OCI-LY7 (cell line): ENCODE results near the gene RO60. TPM values are rescaled to one million over a fixed set of nuclear protein-coding genes. Genes with fewer than 3 reads are reported as not detected.
"Not testable (repeated sequence)": the region's sequence is repeated elsewhere in the genome, so short reads cannot be mapped to it uniquely, and the experiment has no call there.

ENCODE experiments used
- BruUV-seq: library from RNA; stranded (reverse); fragments of 400-500 nt; replicated peaks from 2 replicates; lab custom pipeline; 2021; lab: Mats Ljungman, UMichigan
- CTCF ChIA-PET: fragments of 300-600 bp; sonication (Branson Sonifier 250); formaldehyde crosslinking; loops from one replicate; lab custom pipeline; 2022; ENCODE audit warnings: antibody characterized with exemption; ENCODE audit not compliant: unreplicated experiment; lab: Charles Lee
- POLR2A ChIA-PET: fragments of 300-600 bp; sonication (Branson Sonifier 250); formaldehyde crosslinking; loops from one replicate; lab custom pipeline; 2022; ENCODE audit warnings: antibody characterized with exemption; lab: Charles Lee
- DNase-seq: peaks from one replicate; pipeline ENCODE4 v3.0.0-alpha.2; 2015; ENCODE audit warnings: low spot score
- H2AFZ ChIP-seq: fragments of 200-600 bp; sonication (generic), shearing (Covaris generic); 2 replicates; pipeline ENCODE4 v1.6.1; 2014; ENCODE audit warnings: mild to moderate bottlenecking, antibody characterized with exemption, low read length, moderate library complexity
- H3K27ac ChIP-seq: fragments of 200-600 bp; sonication (generic); 2 replicates; pipeline ENCODE4 v1.5.1; 2014; ENCODE audit warnings: mixed run types, low read depth, mild to moderate bottlenecking, moderate library complexity, low read length, inconsistent platforms; ENCODE audit not compliant: poor library complexity, severe bottlenecking
- H3K36me3 ChIP-seq: fragments of 200-600 bp; sonication (generic); 2 replicates; pipeline ENCODE4 v1.6.1; 2014; ENCODE audit warnings: mild to moderate bottlenecking, antibody characterized with exemption, low read length, moderate library complexity, mixed read lengths; ENCODE audit not compliant: insufficient read depth
- H3K4me1 ChIP-seq: fragments of 200-600 bp; sonication (generic); 2 replicates; pipeline ENCODE4 v1.5.1; 2014; ENCODE audit warnings: mild to moderate bottlenecking, low read length; ENCODE audit not compliant: insufficient read depth, poor library complexity, severe bottlenecking
- H3K4me2 ChIP-seq: fragments of 200-600 bp; sonication (generic); 2 replicates; pipeline ENCODE4 v1.6.1; 2014; ENCODE audit warnings: mild to moderate bottlenecking, low read length
- H3K4me3 ChIP-seq: fragments of 200-600 bp; sonication (generic); 2 replicates; pipeline ENCODE4 v1.5.1; 2014; ENCODE audit warnings: mild to moderate bottlenecking, low read depth, low read length; ENCODE audit not compliant: poor library complexity, severe bottlenecking
- H3K79me2 ChIP-seq: fragments of 200-600 bp; sonication (generic); 2 replicates; pipeline ENCODE4 v1.6.1; 2016; ENCODE audit warnings: low read depth, mild to moderate bottlenecking, low read length, moderate library complexity, mixed read lengths; ENCODE audit not compliant: insufficient read depth
- H3K9me2 ChIP-seq: fragments of 200-600 bp; sonication (generic); 2 replicates; pipeline ENCODE4 v1.6.1; 2016; ENCODE audit warnings: mild to moderate bottlenecking, low read length, mixed read lengths; ENCODE audit not compliant: insufficient read depth
- H3K9me3 ChIP-seq: fragments of 200-600 bp; sonication (generic); 2 replicates; pipeline ENCODE4 v1.6.1; 2014; ENCODE audit warnings: mild to moderate bottlenecking, mixed run types, low read length, mixed read lengths
- H4K20me1 ChIP-seq: fragments of 200-600 bp; sonication (generic); 2 replicates; pipeline ENCODE4 v1.6.1; 2014; ENCODE audit warnings: mild to moderate bottlenecking, antibody characterized with exemption, low read length, moderate library complexity, mixed read lengths; ENCODE audit not compliant: insufficient read depth
- EZH2phosphoT487 ChIP-seq: fragments of 200-600 bp; sonication (generic); IDR thresholded peaks from 2 replicates; pipeline ENCODE4 v1.6.1; 2018; ENCODE audit warnings: low read depth, borderline replicate concordance, mild to moderate bottlenecking, mixed run types, antibody characterized with exemption, low read length, moderate library complexity, mixed read lengths
- intact Hi-C: fragments of 100-400 bp; cut with micrococcal nuclease; formaldehyde crosslinking; loops from one replicate; pipeline ENCODE4 v1.10.0; 2022; ENCODE audit not compliant: unreplicated experiment
- total RNA-seq, 2 experiments: library from RNA; depleted of rRNA in 1 of 2; stranded (reverse); fragments of >200 nt in 1 of 2; shearing (Covaris generic) in 1 of 2; gene quantifications; 2 replicates each; pipeline ENCODE4 v1.2.3, GENCODE V29; 2014 to 2022
- TF ChIP-seq, protein P1 (sequence below): fragments of 200-600 bp; sonication (generic); conservative IDR thresholded peaks from 2 replicates; pipeline ENCODE4 v1.5.1; 2014; ENCODE audit warnings: mild to moderate bottlenecking, antibody characterized with exemption, low read length, moderate library complexity, mixed read lengths

Gene RO60
- total RNA-seq, 2 experiments from 2014 or later = 70.4 to 83.3 TPM

DNA sequence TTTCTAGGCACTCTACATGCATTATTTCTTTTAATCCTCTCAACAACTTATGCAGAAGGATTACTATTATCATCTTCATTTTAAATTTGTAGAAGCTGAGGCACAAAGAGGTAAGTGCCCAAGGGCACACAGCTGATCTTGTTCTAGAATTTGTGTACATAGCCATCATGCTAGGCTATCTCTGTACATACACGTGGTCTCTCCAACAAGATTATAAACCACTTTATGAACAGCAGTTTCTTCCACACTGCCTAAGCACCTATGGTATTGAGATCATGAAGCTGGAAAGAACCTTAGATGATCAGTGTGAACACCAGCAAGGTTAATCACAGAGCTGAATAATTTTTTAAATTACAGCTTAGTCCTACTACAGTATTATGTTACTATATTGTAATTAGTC, 29.1 kb upstream of the RO60 start:
- Histone ChIP-seq H3K4me2 (no peak overlapping the region), H3K9me3 (peaks cover 12% of the 10 kb centered on the region; the same call in 1 of the 2 replicates), H4K20me1 (peaks cover 10% of the 10 kb centered on the region; the same call in 1 of the 2 replicates), H3K4me3 (no peak overlapping the region), H2AFZ (no peak overlapping the region), H3K9me2 (no peaks in the 10 kb centered on the region), H3K27ac (no peak overlapping the region), H3K36me3 (peaks cover 78% of the 10 kb centered on the region), H3K4me1 (peaks cover 8% of the 10 kb centered on the region), H3K79me2 (peaks cover 64% of the 10 kb centered on the region)
- BruUV-seq = no TSS peak
- TF ChIP-seq EZH2phosphoT487 = no peak
- TF ChIP-seq, protein P1, sequence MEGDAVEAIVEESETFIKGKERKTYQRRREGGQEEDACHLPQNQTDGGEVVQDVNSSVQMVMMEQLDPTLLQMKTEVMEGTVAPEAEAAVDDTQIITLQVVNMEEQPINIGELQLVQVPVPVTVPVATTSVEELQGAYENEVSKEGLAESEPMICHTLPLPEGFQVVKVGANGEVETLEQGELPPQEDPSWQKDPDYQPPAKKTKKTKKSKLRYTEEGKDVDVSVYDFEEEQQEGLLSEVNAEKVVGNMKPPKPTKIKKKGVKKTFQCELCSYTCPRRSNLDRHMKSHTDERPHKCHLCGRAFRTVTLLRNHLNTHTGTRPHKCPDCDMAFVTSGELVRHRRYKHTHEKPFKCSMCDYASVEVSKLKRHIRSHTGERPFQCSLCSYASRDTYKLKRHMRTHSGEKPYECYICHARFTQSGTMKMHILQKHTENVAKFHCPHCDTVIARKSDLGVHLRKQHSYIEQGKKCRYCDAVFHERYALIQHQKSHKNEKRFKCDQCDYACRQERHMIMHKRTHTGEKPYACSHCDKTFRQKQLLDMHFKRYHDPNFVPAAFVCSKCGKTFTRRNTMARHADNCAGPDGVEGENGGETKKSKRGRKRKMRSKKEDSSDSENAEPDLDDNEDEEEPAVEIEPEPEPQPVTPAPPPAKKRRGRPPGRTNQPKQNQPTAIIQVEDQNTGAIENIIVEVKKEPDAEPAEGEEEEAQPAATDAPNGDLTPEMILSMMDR = no peak
- no peak for DNase-seq
- ChIA-PET CTCF (interaction anchor here (0.7 kb wide), 1 partner anchor 16 kb away, joined by 3 read pairs; no protein-coding TSS in a partner anchor), POLR2A (interaction anchor here (0.5 to 1.6 kb wide), 12 partner anchors 9 to 547 kb away, joined by 3 to 10 read pairs (median 4); partner anchors contain the start of gene UCHL5)
- intact Hi-C loops = no loop called here

DNA sequence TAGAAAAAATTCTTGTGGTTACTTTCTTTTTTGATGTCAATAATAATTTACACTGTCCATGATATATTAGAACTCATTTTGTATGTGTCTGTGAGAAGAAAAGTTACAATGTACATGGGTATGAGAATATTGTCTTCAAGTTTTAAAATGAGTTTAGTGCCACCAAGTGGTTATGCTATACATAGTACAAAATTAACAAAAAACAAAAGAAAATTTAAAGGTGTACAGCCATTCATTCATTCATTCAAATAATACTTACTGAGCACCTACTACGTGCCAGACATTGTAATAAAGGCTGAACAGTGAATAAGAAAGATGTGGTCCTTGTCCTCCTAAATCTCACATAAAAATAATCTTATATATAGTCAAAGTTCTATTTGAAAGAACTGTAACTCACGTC, 28.0 kb upstream of the RO60 start:
- Histone ChIP-seq H3K4me1 (peaks cover 8% of the 10 kb centered on the region), H3K27ac (no peak overlapping the region), H3K9me3 (peaks cover 17% of the 10 kb centered on the region; the same call in 1 of the 2 replicates), H3K4me3 (no peak overlapping the region), H3K36me3 (peaks cover 75% of the 10 kb centered on the region), H3K4me2 (no peak overlapping the region), H2AFZ (no peak overlapping the region), H3K9me2 (no peaks in the 10 kb centered on the region), H4K20me1 (peaks cover 17% of the 10 kb centered on the region; the same call in 1 of the 2 replicates), H3K79me2 (peaks cover 76% of the 10 kb centered on the region)
- TF ChIP-seq EZH2phosphoT487 = no peak
- TF ChIP-seq, protein P1 = peak; percentile 80
- intact Hi-C loops = no loop called here
- DNase-seq = peak; percentile 14
- CTCF ChIA-PET = no interaction called here
- POLR2A ChIA-PET = interaction anchor here (1.2 to 1.3 kb wide), 2 partner anchors 18 to 225 kb away, joined by 3 read pairs; no protein-coding TSS in a partner anchor
- no TSS peak for BruUV-seq

DNA sequence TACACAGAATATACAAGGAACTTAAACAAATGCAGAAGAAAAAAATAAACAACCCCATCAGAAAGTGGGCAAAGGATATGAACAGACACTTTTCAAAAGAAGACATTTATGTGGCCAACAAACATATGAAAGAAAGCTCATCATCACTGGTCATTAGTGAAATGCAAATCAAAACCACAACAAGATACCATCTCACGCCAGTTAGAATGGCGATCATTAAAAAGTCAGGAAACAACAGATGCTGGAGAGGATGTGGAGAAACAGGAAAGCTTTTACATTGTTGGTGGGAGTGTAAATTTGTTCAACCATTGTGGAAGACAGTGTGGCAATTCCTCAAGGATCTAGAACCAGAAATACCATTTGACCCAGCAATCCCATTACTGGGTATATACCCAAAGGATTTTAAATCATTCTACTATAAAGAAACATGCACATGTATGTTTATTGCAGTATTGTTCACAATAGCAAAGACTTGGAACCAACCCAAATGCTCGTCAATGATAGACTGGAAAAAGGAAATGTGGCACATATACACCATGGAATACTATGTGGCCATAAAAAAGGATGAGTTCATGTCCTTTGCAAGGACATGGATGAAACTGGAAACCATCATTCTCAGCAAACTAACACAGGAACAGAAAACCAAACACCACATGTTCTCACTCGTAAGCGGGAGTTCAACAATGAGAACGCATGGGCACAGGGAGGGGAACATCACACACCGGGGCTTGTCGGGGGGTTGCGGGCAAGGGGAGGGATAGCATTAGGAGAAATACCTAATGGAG, 26.6 kb upstream of the RO60 start:
- peaks cover 88% of the 10 kb centered on the region for H3K79me2 ChIP-seq
- intact Hi-C loops = not testable (repeated sequence)
- H3K36me3 ChIP-seq = peaks cover 63% of the 10 kb centered on the region

More for the DNA sequence above, 26.6 kb upstream of the RO60 start:
- Histone ChIP-seq H3K9me3 (peaks cover 17% of the 10 kb centered on the region; the same call in 1 of the 2 replicates), H4K20me1 (peaks cover 17% of the 10 kb centered on the region; the same call in 1 of the 2 replicates)
- H2AFZ ChIP-seq, H3K9me2 ChIP-seq, BruUV-seq, H3K4me1 ChIP-seq, CTCF ChIA-PET, H3K4me2 ChIP-seq, DNase-seq, H3K4me3 ChIP-seq, H3K27ac ChIP-seq: not testable (repeated sequence)
- POLR2A ChIA-PET = interaction anchor here (0.6 to 1.3 kb wide), 6 partner anchors 9 to 521 kb away, joined by 3 to 6 read pairs (median 4); no protein-coding TSS in a partner anchor
